ENCODE data around the gene GPR15.

Gene GPR15

DNA sequence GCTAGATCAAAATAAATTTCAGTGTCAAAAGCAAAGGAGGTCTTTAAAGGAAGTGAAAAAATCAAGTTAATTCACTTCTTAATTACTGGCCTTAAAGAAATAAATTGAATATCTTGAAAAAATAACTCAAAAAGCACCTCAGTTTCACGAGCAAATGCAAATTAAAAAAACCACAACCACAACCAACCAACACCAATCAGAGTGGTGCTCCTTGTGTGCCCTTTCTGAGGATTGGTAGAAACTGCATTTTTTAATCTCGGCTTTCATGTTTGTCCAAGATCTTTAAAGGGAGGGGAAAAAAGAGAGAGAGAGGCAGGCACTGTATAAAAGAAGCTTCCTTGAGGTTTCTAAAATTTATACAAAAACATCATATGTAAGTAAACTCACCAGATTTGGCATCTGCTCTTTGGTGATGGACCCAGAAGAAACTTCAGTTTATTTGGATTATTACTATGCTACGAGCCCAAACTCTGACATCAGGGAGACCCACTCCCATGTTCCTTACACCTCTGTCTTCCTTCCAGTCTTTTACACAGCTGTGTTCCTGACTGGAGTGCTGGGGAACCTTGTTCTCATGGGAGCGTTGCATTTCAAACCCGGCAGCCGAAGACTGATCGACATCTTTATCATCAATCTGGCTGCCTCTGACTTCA lies at the start of gene GPR15:
Gene GPR15, plus strand, starts transcription at position 357 of the 653 bp plus-strand sequence. Its CDS starts 56 bp downstream, at position 413.
- DNase-seq = no peak

- DNase-seq = no peak
These were observed 48.9 kb upstream of the GPR15 start for GRCh38 chr3:98482717-98483482.

DNA sequence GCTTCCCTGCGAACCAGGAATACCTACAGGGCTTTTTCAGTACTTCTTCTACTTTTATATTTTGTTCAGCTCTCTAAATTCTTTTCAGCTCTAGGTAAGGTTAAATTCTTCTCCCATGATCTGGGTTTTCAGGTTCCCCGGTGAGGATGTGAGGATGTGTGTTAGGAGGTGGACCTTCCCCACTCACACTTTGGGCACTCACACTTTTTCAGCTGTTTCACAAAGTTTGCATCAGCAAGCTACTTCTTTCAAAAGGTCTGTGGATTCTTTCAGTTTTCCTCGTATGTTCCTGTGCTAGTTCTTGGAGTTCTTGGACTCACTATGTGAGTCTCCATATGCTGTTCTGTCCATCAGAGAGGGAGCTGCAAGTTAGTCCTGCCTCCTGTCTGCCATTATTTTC lies 48.2 kb upstream of the GPR15 start:
- no peak for DNase-seq

- DNase-seq = no peak
These were observed 34.4 kb upstream of the GPR15 start, which contains the start of gene OR5K2 for GRCh38 chr3:98497381-98497780. Gene OR5K2 (plus strand): TSS chr3:98497681. CDS start chr3:98497681, 0 bp downstream.

DNA sequence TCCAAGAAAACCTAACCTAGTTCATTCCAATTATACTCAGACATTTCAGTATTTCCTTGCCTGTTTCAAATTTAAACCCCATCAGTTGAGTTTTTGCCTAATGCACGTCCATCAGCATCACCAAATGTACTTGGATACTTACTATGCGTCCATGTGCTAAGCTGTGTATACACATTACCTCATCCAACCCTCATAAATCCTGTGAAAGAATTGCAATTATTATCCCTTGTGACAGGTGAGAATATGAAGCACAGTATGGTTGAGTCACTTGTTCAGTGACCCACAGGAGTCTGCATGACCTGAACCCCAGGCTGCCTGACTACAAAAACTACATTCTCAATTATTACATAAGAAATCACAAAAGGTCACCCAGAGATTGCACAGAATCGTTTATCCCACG lies 31.8 kb upstream of the GPR15 start:
- DNase-seq = no peak

DNA sequence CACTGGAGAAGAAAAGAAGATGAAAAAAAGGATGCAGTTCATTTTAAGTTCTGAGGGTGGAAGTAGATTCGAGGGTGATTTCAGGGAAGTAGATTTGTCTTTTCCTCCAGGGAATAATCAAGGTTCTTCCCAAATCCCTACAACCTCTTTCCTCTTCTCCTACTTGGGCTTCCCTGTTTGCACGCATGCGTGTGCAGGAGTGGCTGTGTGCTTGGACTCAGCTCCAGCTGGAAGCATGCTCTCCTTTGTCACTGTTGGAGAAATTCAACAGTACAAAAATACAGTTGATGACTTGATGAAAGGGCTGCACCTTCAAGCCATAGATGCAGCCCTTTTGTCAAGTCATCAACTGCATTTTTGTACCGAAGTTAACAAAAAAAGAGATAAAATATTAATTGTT lies 30.5 kb upstream of the GPR15 start:
- no peak for DNase-seq

DNA sequence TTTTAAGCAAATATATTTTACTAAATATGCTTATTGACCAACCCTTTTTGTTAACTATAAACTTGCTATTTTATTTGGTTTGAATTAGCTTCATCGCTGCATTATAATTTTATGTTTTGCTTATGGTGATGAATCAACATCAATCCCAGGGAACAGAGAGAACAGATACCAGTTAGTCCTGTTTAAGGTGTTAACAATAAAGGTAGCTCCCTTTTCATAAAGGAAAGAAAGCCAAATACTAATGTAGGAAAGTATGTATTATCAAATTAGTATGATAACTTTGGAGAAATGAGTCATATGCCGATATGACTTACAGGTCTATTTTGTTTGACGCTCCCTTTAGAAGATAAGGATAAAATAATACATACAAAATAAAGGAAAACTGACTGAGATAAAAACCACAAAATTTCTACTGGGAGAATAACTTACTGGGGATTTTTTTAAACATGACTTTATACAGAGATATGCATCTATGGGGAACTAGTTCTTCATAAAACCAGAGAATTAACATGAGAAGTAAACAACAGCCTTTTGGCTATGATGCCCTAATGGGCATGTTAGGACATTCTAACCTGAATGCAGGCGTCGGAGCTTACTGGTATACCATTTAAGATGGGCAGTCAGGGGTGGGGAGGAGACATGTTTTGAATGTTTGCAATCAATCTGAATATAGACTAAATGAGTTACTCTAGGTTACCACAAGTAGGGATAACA lies 29.8 kb upstream of the GPR15 start:
- no peak for DNase-seq

GRCh38 chr3:98504539-98504938 lies 27.2 kb upstream of the GPR15 start:
- DNase-seq = no peak

DNA sequence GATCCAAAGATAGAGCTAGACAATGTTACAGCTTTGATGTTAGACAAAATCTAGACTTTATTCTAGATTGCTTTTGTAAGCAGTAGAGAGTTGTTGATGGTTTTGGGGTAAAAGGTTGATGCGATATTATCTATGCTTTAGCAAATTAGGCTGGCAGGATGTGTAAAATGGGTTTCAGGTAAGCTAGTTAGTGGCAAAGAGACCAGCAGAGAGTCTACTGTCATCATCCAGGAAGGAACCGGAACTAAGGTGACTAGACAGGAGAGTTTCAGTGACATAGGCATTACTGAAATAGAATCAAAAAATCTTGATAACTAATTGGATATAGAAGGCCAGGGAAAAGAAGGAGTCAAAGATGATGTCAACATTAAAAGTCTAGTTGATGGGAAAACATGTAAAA lies 23.2 kb upstream of the GPR15 start:
- no peak for DNase-seq

DNA sequence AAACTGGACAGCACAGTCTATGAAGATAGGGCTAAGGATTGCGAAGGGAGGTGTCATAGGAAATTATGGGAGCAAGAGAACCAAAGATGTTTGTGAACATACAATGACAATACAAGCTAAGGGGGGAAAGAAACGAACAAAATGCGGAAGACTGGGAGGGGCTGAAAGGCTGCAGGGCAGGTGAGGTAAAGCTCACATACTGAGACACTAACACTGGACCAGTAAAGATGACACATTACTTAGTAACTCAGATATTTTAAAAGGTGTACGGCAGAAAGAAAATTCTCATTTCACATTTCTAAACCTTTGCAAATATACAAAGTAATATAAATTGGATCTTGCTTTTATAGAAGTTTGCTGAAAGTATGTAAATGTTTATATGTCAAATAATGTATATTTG lies 19.2 kb upstream of the GPR15 start:
- DNase-seq = no peak

DNA sequence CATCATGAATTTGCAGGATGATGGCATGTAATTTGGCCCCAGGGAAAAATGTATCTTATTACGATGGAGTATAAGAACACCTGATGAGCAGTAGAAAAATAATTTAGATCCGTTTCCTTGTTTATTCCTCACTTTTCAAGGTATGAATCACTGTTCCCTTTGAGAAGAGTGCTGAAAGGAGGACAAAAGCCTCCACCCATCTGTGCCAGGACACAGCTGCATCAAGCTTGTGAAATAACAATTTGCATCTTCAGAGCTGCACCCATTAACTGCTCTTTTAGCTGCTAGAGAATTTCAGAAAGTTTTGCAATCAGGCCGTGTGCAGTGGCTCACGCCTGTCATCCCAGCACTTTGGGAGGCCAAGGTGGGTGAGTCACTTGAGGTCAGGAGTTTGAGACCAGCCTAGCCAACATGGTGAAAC lies 18.7 kb upstream of the GPR15 start:
- no peak for DNase-seq

DNA sequence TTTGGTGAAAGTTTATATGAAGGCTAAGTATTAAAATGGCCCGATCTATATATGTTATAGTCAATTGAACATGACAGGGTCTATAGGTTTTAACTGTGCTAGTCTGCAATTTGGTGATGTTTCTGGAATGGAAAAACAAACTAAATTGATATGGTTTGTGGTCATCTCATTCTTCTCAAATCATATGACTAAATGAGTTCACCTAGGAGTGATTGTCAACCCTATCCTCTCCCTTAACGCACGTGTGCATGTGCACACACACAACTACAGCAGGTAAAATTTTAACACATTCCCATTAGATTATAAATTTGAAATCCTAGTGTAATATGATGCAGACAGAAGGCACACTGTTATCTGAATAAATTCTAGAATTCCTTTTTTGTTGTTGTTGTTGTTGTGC lies 18.0 kb upstream of the GPR15 start:
- no peak for DNase-seq

DNA sequence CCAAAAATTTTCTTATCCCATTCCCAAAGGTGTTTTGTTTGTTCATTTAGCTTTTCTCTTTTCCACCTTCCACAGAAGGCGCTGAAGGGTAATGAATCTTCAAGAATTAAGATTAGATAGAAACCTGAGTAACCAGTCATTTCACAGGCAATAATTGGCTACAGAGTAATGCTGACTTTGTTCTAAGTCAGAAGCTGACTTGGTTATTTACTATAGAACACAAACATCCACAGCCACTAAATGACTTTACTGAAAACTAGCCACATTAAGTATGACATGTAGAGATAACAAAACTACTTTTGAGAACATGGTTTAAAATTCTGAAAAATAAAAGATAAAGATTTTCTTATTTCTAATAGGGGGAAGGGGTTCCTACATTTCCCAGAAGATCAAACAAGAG lies 16.8 kb upstream of the GPR15 start:
- no peak for DNase-seq

- DNase-seq = no peak
These were observed 13.0 kb upstream of the GPR15 start for GRCh38 chr3:98518816-98519215.

DNA sequence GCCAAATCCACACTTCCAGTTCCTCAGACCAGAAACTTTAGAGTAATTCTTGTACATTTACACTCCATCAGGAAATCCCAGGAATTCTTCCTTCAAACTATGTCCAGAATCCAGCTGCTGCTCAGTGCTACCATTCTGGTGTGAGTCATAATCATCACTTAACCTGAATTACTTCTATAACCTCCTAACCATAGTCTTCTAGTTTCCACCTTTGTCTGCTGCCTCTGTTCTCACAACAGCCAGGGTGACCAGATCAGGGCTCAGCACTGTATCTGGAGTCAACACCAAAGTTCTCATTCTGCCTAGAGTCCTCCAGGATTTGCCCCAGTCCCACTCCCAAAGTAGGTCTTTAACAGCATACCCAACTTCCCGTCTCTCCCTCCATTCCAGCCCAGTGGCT lies 12.4 kb upstream of the GPR15 start:
- DNase-seq = no peak

DNA sequence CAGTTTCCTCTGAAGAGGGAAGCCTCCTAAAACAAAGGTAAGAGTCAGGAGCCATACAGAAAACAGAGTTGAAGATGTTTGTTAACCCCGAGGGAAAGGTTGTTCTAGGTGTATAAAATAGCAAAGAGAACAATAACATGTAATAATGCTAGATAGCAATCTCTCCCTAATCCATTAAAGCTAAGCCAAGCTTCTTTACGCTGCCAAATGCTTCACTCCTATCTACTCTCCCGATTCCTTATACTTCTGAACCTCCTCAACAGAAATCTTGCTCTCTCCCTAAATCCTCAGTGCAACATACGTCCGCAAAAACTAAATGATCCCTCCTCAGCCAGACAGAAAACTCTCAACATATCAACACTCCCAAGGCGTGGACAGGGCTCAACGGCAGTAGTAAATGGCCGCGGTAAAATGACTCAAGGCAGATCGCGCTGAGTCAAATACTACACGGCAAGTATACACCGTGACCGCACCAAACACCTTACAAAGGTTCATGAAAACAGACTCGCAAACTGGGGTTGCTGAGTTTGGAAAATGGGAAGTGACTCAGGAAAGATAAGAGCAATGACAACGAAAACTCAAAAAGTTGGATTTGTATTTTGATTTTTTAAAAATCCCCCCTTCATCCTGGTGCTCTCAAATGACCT lies 9.8 kb upstream of the GPR15 start:
- peak; percentile 26 to 64 for DNase-seq

DNA sequence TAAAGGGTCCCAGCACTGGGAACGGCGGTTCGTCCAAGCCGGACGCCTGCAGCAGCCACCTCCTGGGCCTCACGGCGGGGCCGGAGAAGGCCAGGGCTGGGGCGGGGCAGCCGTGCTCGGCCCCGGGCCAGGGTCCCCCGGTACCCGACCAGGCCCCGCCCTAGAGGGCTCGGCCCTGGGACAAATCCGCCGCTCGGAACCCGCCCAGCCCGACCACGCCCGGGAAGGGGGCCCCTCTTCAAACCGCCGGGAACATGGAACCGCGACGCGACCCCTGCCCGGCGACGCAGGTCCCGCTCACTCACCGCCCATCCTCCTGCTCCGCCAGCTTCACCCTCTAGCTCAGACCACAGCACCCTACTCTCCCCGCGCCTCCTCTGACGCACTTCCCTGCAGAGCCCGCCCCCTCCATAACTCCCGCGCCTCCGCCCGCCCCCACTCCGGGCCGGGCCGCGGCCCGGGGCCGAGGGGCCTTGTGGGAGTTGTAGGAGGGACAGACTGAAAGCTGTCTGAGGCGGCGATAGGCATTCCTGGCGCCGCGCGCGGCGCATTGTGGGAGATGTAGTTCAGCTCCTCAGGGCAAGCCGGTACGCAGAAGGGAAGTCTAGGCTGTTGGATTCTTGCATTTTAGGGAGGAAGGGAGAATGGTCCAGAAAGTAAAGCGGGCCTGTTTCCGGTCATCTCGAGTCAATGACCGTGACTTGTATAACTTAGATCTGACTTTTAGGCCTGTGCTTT lies 9.1 kb upstream of the GPR15 start, which contains the start of gene CLDND1:
Gene CLDND1, minus strand, starts transcription at position 359 of the 738 bp plus-strand sequence. CDS start 1,478 bp downstream, outside the sequence.
- peak; percentile 98 to 99 for DNase-seq

- DNase-seq = no peak
These were observed 6.3 kb upstream of the GPR15 start for GRCh38 chr3:98525494-98525893.

DNA sequence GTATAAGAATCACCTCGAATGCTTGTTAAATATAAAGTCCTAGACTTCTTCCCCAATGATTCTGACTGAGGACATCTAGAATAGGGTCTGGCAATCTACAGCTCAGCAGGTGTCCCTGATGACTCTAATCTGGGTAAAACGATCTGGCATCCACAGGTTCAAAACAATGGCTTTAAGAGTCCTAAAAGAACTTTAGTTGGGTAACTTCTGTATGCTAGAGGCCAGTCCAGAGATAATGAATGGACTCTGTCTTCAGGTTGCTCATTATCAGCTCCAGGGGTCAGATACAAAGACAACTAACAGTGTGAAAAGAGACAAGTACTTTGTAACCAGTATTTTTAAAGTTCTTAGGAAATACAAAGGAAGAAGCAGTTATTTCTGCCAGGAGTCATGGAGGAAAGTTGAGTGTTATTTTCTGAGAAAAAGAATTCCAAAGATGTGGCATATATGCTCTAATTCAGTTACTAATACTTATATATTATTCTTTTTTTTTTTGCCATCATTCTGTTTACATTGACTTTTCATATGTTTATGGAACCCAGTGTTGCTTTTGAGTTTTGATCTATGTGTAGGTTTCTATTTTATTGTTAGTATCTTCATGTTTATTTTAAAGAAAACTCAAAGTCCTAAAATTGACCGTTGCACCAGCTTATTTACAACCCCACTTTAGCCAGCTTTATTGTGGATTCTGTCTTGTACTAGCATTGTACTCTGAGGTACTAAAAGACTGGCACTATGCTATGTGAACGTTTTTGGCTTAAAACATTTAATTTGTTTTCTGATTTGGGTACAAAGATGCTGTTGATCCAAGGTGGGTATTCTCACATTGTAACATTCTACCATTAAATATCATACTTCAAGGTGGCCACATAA lies 3.1 kb upstream of the GPR15 start:
- DNase-seq = no peak

DNA sequence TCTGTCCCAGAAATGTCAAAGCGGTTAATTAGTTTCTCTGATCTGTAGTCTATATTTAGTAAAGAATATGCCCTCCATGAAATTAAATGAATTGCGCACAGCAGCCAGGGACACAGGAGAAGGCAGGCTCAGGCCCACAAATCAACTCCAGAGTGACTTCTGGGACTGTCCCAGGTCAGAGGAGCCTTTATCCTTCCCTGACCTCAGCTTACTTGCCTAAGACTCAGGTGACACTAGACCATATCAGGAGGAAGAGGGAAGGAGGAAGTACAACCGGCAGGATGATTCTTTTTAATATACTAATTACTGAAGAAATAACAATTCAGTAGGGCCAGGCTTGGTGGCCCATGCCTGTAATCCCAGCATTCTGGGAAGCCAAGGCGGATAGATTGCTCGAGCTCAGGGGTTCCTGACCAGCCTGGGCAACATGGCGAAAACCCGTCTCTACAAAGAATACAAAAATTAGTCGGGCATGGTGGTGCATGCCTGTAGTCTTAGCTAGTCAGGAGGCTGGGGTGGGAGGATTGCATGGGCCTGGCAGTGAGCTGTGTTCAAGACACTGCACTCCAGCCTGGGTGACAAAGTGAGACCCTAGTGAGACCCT lies 1.8 kb upstream of the GPR15 start:
- DNase-seq = no peak

GRCh38 chr3:98530676-98531075 lies 1.1 kb upstream of the GPR15 start:
- no peak for DNase-seq

All from NCI-H524 (cell line).